MM.1S (cell line): ENCODE data around the gene SSBP1.

Experiments
- EZH2 ChIP-seq: fragments of 300-600 bp; sonication (generic); optimal IDR thresholded peaks from 2 replicates; pipeline ENCODE3; 2017; ENCODE audit warnings: low read depth, mild to moderate bottlenecking, antibody characterized with exemption, low read length, mixed read lengths
- EZH2phosphoT487 ChIP-seq: fragments of 300-600 bp; sonication (generic); IDR thresholded peaks from 2 replicates; pipeline ENCODE4 v1.6.1; 2018; ENCODE audit warnings: antibody characterized with exemption, low read length
- TF ChIP-seq, protein P1 (sequence below): fragments of 300-600 bp; sonication (generic); IDR thresholded peaks from 2 replicates; pipeline ENCODE4 v1.5.1; 2016; ENCODE audit warnings: antibody characterized with exemption, low read length, mixed read lengths

DNA sequence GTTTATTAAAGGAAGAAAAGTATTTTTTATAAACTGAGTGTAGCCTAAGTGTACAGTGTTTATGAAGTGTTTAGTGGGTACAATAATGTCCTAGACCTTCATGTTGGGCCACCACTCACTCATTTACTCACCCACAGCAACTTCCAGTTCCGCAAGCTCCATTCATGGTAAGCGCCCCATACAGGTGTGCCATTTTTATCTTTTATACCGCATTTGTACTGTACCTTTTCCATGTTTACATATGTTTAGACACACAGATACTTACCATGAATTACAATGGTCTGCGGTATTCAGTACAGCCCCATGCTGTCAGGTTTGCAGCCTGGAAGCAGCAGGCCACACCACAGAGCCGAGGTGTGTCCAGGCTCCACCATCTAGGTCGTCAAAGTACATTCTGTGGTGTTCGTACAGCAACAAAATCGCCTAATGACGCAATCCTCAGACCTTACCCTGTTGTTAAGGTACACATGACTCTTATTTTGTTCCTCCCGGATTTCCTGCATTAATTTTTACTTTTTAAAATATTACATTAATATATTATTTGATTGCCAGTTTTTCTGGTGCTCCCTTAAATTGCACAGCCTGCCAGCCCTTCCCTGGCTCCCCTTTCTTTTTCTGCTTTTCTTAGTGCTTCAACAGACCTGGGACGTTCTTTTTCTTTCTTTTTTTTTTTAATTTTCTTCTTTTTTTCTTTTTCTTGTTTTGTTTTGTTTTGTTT lies 881 bp upstream of the SSBP1 start:
- TF ChIP-seq, protein P1, sequence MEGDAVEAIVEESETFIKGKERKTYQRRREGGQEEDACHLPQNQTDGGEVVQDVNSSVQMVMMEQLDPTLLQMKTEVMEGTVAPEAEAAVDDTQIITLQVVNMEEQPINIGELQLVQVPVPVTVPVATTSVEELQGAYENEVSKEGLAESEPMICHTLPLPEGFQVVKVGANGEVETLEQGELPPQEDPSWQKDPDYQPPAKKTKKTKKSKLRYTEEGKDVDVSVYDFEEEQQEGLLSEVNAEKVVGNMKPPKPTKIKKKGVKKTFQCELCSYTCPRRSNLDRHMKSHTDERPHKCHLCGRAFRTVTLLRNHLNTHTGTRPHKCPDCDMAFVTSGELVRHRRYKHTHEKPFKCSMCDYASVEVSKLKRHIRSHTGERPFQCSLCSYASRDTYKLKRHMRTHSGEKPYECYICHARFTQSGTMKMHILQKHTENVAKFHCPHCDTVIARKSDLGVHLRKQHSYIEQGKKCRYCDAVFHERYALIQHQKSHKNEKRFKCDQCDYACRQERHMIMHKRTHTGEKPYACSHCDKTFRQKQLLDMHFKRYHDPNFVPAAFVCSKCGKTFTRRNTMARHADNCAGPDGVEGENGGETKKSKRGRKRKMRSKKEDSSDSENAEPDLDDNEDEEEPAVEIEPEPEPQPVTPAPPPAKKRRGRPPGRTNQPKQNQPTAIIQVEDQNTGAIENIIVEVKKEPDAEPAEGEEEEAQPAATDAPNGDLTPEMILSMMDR: no peak
- no peak for TF ChIP-seq EZH2
- TF ChIP-seq EZH2phosphoT487: no peak
